Esophagus (tissue), 2 donors: ENCODE results near the gene JADE3. TPM values are rescaled to one million over a fixed set of nuclear protein-coding genes. Genes with fewer than 3 reads are reported as not detected.

Experiments
- H3K27ac ChIP-seq, 2 donors: one replicate each; pipeline ENCODE4 v1.5.1; 2013; ENCODE audit warnings: low read depth in 2 of 2, mild to moderate bottlenecking in 2 of 2, inconsistent platforms in 1 of 2, low read length in 1 of 2, moderate library complexity in 1 of 2
- H3K27me3 ChIP-seq, 2 donors: one replicate each; pipeline ENCODE4 v1.6.1; 2013; ENCODE audit warnings: low read length in 2 of 2, control low read depth in 1 of 2, mild to moderate bottlenecking in 1 of 2; ENCODE audit not compliant: insufficient read depth in 2 of 2, control insufficient read depth in 1 of 2
- H3K36me3 ChIP-seq, 2 donors: one replicate each; pipeline ENCODE4 v1.6.1; 2013; ENCODE audit warnings: low read length in 1 of 2; ENCODE audit not compliant: control insufficient read depth in 2 of 2, insufficient read depth in 2 of 2
- H3K4me1 ChIP-seq, 2 donors: one replicate each; pipeline ENCODE4 v1.6.1; 2013; ENCODE audit warnings: low read length in 1 of 2; ENCODE audit not compliant: control insufficient read depth in 2 of 2, insufficient read depth in 2 of 2
- H3K4me3 ChIP-seq, 2 donors: one replicate each; pipeline ENCODE4 v1.5.1; 2013; ENCODE audit warnings: low read length in 2 of 2, mild to moderate bottlenecking in 2 of 2, low read depth in 1 of 2, moderate library complexity in 1 of 2
- H3K9me3 ChIP-seq, 2 donors: one replicate each; pipeline ENCODE4 v1.6.1; 2013; ENCODE audit warnings: mild to moderate bottlenecking in 2 of 2, low read depth in 1 of 2, low read length in 1 of 2, moderate library complexity in 1 of 2; ENCODE audit not compliant: control insufficient read depth in 2 of 2, insufficient read depth in 1 of 2
- WGBS, 2 donors: extraction: QIAGEN DNeasy Blood & Tissue Kit; methylation state at CpG; one replicate each; pipeline ENCODE4 v1.1.7; 2013; 5-methylcytosine and 5-hydroxymethylcytosine counted together
- polyA plus RNA-seq, 2 donors: library from polyadenylated mRNA; stranded (reverse); fragments of 200-250 nt; gene quantifications; one replicate each; pipeline ENCODE4 v1.2.3, GENCODE V29; 2013
- donor health status: healthy with polysubstance abuse.
- donor health status: Bipolar disorder and iron deficiency.

The JADE3 gene
- polyA plus RNA-seq, 2 donors: 1.5 to 2.3 TPM

DNA sequence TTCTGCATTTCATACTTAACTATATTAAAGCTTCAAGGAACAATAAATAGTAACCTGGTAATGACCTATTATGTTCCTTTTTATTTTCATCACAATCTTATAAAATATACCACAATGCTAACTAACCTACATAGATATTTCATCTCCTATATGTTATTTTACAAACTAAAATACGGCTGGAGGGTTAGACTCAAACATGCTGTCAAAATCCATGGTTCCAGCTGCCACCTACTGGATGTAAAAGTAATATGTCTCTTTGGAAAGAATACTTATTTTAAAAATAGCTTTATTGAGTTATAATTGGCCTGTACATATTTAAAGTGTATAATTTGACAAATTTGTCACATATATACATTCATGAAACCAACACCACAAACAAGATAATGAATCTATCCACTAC is 181.0 kb downstream of the JADE3 start:
- Histone ChIP-seq H3K27ac (no peak overlapping the region), H3K27me3 (no peaks in the 10 kb centered on the region), H3K9me3 (no peaks in the 10 kb centered on the region), H3K36me3 (no peaks in the 10 kb centered on the region), H3K4me3 (no peak overlapping the region), H3K4me1 (no peaks in the 10 kb centered on the region)
- 0% methylated on average over 1 of the region's 1 CpG for WGBS, 2 donors

DNA sequence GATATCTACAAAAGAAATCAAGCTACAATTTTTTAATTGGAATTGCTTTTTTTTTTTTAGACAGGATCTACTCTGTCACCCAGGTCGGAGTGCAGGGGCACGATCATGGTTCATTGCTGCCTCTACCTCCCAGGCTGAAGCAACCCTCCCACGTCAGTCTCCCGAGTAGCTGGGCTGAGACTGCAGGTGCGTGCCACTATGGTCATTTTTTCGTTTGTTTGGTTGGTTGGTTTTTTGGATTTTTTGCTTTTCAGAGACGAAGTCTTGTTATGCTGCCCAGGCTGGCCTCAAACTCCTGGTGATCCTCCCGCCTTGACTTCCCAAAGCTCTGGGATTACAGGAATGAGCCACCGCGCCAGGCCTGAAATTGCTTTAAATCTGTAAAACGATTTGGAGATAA is 181.6 kb downstream of the JADE3 start:
- no peaks in the 10 kb centered on the region for H3K36me3 ChIP-seq
- no peak overlapping the region for H3K27ac ChIP-seq
- WGBS, 2 donors: 75 to 84% methylated on average over 11 of the region's 11 CpGs
- H3K4me1 ChIP-seq: no peaks in the 10 kb centered on the region
- peaks cover 0 to 4% of the 10 kb centered on the region in 2 donors for H3K27me3 ChIP-seq
- no peaks in the 10 kb centered on the region for H3K9me3 ChIP-seq
- H3K4me3 ChIP-seq: no peak overlapping the region

DNA sequence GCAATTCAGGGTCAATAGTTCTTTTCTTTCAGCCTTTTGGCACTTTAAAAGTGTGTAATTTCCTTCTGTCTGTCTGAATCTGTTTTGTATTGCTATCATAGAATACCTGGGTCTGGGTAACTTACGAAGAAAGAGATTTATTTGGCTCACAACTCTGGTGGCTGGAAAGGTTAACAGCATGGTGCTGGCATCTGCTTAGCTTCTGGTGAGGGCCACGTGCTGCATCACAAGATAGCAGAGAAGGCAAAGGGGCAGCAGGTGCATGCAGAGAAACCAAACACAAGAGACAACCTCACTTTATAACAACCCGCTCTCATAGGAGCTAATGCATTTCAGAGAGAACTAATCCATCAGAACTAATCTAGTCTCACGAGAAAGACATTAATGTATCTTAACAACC is 184.8 kb downstream of the JADE3 start:
- Histone ChIP-seq H3K36me3 (no peaks in the 10 kb centered on the region), H3K4me1 (no peaks in the 10 kb centered on the region), H3K9me3 (no peaks in the 10 kb centered on the region), H3K27ac (no peak overlapping the region), H3K4me3 (no peak overlapping the region), H3K27me3 (peaks cover 0 to 4% of the 10 kb centered on the region in 2 donors)
- 77 to 84% methylated on average over 4 of the region's 4 CpGs for WGBS, 2 donors

DNA sequence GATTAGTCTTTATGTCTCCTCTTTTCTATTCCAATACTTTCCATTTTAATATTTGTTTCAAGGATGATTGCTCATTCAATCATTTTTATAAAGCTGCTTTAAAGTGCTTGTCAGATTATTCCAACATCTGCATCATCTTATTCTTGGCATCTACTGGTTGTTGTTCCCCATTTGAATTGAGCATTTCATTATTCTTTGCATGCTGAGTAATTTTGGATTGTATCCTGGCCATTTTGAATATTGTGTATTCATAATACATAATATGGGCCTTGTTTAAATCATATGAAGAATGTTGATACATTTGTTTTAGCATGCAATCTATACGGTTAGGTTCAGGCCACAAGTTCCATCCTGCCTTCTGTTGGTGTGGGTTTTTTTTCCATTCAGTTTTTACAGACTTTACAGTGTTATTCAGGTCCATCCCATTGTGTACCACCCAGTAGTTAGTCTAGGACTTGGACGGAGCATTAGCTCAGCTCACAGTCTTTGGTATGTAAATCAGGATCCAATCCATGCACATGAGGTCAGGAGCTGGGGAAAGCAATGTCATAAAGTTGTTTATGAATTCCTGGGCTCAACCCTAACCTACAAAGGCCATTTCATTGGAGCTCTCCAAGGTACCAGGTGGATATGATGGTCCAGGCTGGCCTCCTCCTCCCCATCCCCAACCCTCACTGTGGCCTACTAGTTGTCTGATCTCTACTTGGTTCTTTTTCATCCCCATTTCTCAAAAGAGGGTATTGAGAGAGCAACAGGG is 186.3 kb downstream of the JADE3 start:
- WGBS, 2 donors: 61 to 81% methylated on average over 2 of the region's 2 CpGs

DNA sequence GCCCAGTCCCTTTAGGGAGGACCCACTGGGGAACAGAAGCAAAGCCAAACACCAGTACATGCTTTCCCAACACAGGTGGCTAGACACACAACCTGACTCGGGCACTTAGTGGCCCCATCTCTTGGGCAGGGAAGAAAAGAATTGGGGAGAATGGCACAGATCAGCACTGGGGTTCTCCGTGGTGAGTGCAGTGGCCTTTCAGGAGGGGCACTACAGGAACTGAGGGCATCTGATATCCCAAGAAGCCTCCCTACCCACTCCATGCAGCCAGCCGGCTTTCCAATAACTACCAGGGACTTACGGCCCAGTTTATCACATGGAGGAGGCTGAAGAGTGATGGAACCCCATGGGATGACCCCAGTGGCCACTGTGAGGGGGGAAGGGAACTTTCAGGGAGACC is 189.0 kb downstream of the JADE3 start:
- Histone ChIP-seq H3K27me3 (peaks cover 0 to 4% of the 10 kb centered on the region in 2 donors), H3K36me3 (no peaks in the 10 kb centered on the region), H3K27ac (no peak overlapping the region), H3K9me3 (no peaks in the 10 kb centered on the region), H3K4me1 (no peaks in the 10 kb centered on the region), H3K4me3 (no peak overlapping the region)
- 66 to 92% methylated on average over 4 of the region's 4 CpGs for WGBS, 2 donors

More for the DNA sequence above, 186.3 kb downstream of the JADE3 start:
- Histone ChIP-seq H3K9me3 (no peaks in the 10 kb centered on the region), H3K4me1 (no peaks in the 10 kb centered on the region), H3K27ac (no peak overlapping the region), H3K4me3 (no peak overlapping the region), H3K27me3 (peaks cover 0 to 4% of the 10 kb centered on the region in 2 donors), H3K36me3 (no peaks in the 10 kb centered on the region)

Other genes with a start within 250 kb of the JADE3 start
- gene SLC9A7, start 153.3 kb upstream of the JADE3 start, polyA plus RNA-seq: 1 to 10 TPM; 1.3 to 2.0 TPM
- 1 to 10 TPM; 5.2 to 6.6 TPM for gene RP2, start 75.4 kb upstream of the JADE3 start, polyA plus RNA-seq
- gene RGN, start 166.0 kb downstream of the JADE3 start, polyA plus RNA-seq: 1 to 10 TPM; 1.1 to 1.4 TPM
- gene NDUFB11, start 232.3 kb downstream of the JADE3 start, polyA plus RNA-seq: 10 to 100 TPM; 72.2 to 75.0 TPM
- gene RBM10, start 232.8 kb downstream of the JADE3 start, polyA plus RNA-seq: 10 to 100 TPM; 24.8 to 35.7 TPM